Right lobe of liver (tissue), 4 donors: Measurements from ENCODE around the gene GPATCH8.

Source experiments
- POLR2A ChIP-seq: fragments of 450-650 bp; IDR thresholded peaks from one replicate; pipeline ENCODE4 v1.6.1; 2017; ENCODE audit warnings: antibody characterized with exemption, mild to moderate bottlenecking
- TF ChIP-seq, protein P1 (sequence below), 4 donors: fragments of 200-600 bp in 3 of 4; fragments of 450-650 bp in 1 of 4; IDR thresholded peaks; one replicate each; pipeline versions ENCODE4 v1.5.1 to v1.8.0; 2016 to 2022; ENCODE audit warnings: antibody characterized with exemption in 4 of 4, mild to moderate bottlenecking in 2 of 4
- donor health status: DM: no; HTN: no; CAD: no.
- donor health status: DM: no; HTN: no; CAD: no.
- donor health status: DM: no; HTN: yes; CAD: no.

DNA sequence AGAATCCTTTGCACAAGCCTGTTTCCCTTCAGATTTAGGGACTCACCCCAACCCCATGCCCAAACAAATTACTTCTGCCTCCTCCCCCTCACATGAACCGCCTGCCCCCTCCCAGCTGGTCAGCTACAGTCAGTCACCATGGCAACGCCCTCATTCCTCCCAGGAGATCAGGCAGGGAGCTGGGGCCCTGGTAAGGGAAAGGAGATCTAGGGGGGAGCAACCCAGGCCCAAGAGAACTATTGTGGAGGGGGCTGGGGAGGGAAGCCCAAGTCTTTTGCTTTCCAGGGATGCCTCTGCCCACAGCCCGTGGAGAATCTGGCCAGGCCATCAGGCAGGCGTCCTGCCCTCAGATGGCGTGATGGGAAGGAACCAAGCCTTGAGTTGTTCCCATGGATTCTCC is 142.4 kb downstream of the GPATCH8 start:
- TF ChIP-seq POLR2A = no peak
- TF ChIP-seq, protein P1, sequence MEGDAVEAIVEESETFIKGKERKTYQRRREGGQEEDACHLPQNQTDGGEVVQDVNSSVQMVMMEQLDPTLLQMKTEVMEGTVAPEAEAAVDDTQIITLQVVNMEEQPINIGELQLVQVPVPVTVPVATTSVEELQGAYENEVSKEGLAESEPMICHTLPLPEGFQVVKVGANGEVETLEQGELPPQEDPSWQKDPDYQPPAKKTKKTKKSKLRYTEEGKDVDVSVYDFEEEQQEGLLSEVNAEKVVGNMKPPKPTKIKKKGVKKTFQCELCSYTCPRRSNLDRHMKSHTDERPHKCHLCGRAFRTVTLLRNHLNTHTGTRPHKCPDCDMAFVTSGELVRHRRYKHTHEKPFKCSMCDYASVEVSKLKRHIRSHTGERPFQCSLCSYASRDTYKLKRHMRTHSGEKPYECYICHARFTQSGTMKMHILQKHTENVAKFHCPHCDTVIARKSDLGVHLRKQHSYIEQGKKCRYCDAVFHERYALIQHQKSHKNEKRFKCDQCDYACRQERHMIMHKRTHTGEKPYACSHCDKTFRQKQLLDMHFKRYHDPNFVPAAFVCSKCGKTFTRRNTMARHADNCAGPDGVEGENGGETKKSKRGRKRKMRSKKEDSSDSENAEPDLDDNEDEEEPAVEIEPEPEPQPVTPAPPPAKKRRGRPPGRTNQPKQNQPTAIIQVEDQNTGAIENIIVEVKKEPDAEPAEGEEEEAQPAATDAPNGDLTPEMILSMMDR (IDR thresholded peaks at IDR 0.05) = no peak
